Right lobe of liver (tissue), 6 donors: Measurements from ENCODE around the gene DNAH17. TPM values are rescaled to one million over a fixed set of nuclear protein-coding genes. Genes with fewer than 3 reads are reported as not detected.

Experiments
- ATAC-seq, 4 donors: fragments of 200-7000 bp; cut with Tn5 transposase; one replicate each; pipeline ENCODE4 v1.9.1; 2020; ENCODE audit warnings: mild to moderate bottlenecking in 4 of 4, moderate library complexity in 4 of 4
- DNase-seq, 3 donors: peaks; one replicate each; pipeline ENCODE4 v3.0.0-alpha.2; 2020
- H3K27ac ChIP-seq, 3 donors: fragments of 200-600 bp; one replicate each; pipeline ENCODE4 v1.8.0; 2022
- H3K27me3 ChIP-seq, 2 donors: fragments of 200-600 bp; one replicate each; pipeline ENCODE4 v1.8.0; 2022
- H3K36me3 ChIP-seq, 4 donors: fragments of 200-600 bp; sonication (generic) in 1 of 4; one replicate each; pipeline versions ENCODE4 v1.5.1 to v1.8.0; 2017 to 2022; ENCODE audit warnings: control low read depth in 1 of 4
- H3K4me1 ChIP-seq, 4 donors: fragments of 200-600 bp; sonication (generic) in 1 of 4; one replicate each; pipeline versions ENCODE4 v1.5.1 to v1.8.0; 2017 to 2022; ENCODE audit warnings: control low read depth in 1 of 4
- H3K4me3 ChIP-seq, 3 donors: fragments of 200-600 bp; one replicate each; pipeline ENCODE4 v1.8.0; 2022
- H3K9me3 ChIP-seq, 4 donors: fragments of 200-600 bp; sonication (generic) in 1 of 4; one replicate each; pipeline versions ENCODE4 v1.5.1 to v1.8.0; 2017 to 2022; ENCODE audit warnings: control low read depth in 1 of 4
- POLR2A ChIP-seq: fragments of 450-650 bp; IDR thresholded peaks from one replicate; pipeline ENCODE4 v1.6.1; 2017; ENCODE audit warnings: antibody characterized with exemption, mild to moderate bottlenecking
- WGBS: methylation state at CpG from one replicate; pipeline ENCODE4 v1.1.6; 2018; ENCODE audit warnings: low coverage, low lambda C conversion rate; ENCODE audit not compliant: insufficient coverage; ENCODE audit errors: missing lambda C conversion rate; 5-methylcytosine and 5-hydroxymethylcytosine counted together
- intact Hi-C, 2 donors: fragments of 100-400 bp; cut with DNase I; formaldehyde crosslinking; loops; one replicate each; pipeline versions ENCODE4 v1.11.2 to v1.14.1; 2022
- total RNA-seq, 6 experiments: library from RNA; depleted of rRNA in 2 of 6; stranded (reverse); fragments of >200 nt in 2 of 6; fragmentation: NEBNext Ultra II Directional in 3 of 6; extraction: Animal tissue kit (Norgen Biotek cat#: 25700) in 3 of 6; gene quantifications; one replicate each; pipeline versions ENCODE4 v1.1.0 to v1.2.4, GENCODE V29; 2016 to 2023
- TF ChIP-seq, protein P1 (sequence below), 4 donors: fragments of 200-600 bp in 3 of 4; fragments of 450-650 bp in 1 of 4; IDR thresholded peaks; one replicate each; pipeline versions ENCODE4 v1.5.1 to v1.8.0; 2016 to 2022; ENCODE audit warnings: antibody characterized with exemption in 4 of 4, mild to moderate bottlenecking in 2 of 4
- donor health status: DM: no; HTN: yes; CAD: no.
- donor health status: DM: no; HTN: no; CAD: no.
- donor health status: DM: no; HTN: no; CAD: no.
- donor health status: DM: no; HTN: yes; CAD: no.
- donor health status: DM: no; HTN: yes; CAD: no.

Gene DNAH17
- total RNA-seq, 6 experiments from 2014 or later, result 0.04 TPM; not detected in 5

DNA sequence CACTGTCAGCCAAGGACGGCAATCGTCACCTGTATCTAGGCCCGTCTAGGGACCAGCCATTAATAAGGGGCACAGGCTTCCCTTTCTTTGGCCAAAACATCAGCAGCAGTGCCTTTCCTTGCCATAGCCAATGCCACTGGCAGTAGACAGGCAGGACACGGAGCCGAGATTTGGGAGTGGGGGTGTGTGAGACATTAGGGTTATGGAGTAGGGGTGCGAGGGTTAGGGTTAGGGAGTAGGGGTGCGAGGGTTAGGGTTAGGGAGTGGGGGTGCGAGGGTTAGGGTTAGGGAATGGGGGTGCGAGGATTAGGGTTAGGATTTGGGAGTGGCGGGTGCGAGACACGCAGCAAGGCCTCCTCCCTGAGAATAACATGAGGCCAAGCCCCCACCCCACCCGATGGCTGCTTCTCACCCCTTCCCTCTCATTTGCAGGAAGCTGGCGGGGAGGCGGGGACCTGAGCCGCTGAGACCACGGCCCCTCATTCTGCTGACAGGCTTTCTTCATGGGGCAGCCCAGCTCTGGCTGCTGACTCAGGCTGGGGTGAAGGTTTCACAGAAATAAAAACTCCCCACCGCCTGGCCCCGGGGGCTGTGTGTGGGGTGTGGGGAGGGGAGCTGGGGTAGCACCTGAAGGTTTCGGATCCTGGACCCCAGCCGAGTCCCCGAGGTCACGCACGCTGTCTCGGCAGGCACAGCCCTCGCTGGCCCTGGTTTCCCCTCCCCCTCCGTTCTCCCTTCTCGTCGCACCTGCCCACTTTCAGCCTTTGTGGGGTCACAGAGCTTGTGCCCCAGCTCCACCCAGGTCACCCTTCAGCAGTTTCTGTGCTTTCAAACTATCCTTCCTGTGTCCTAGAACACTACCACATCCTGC is 104.9 kb downstream of the DNAH17 start:
- TF ChIP-seq, protein P1, sequence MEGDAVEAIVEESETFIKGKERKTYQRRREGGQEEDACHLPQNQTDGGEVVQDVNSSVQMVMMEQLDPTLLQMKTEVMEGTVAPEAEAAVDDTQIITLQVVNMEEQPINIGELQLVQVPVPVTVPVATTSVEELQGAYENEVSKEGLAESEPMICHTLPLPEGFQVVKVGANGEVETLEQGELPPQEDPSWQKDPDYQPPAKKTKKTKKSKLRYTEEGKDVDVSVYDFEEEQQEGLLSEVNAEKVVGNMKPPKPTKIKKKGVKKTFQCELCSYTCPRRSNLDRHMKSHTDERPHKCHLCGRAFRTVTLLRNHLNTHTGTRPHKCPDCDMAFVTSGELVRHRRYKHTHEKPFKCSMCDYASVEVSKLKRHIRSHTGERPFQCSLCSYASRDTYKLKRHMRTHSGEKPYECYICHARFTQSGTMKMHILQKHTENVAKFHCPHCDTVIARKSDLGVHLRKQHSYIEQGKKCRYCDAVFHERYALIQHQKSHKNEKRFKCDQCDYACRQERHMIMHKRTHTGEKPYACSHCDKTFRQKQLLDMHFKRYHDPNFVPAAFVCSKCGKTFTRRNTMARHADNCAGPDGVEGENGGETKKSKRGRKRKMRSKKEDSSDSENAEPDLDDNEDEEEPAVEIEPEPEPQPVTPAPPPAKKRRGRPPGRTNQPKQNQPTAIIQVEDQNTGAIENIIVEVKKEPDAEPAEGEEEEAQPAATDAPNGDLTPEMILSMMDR (IDR thresholded peaks at IDR 0.05), result no peak
- TF ChIP-seq POLR2A, result no peak
- intact Hi-C loops, result no loop called here
- Histone ChIP-seq H3K4me1 (peaks cover 0 to 2% (median 0%) of the 10 kb centered on the region in 4 donors), H3K36me3 (no peaks in the 10 kb centered on the region), H3K9me3 (no peaks in the 10 kb centered on the region), H3K4me3 (no peak overlapping the region), H3K27ac (no peak overlapping the region), H3K27me3 (no peaks in the 10 kb centered on the region)
- DNase-seq (no peak), ATAC-seq (no peak)
- WGBS, result 82% methylated on average over 14 of the region's 29 CpGs

- Histone ChIP-seq H3K9me3 (no peaks in the 10 kb centered on the region), H3K4me1 (peaks cover 0 to 2% (median 0%) of the 10 kb centered on the region in 4 donors), H3K27me3 (no peaks in the 10 kb centered on the region), H3K4me3 (no peak overlapping the region), H3K27ac (no peak overlapping the region), H3K36me3 (no peaks in the 10 kb centered on the region)
- TF ChIP-seq, protein P1 (IDR thresholded peaks at IDR 0.05), result no peak
- no peak for TF ChIP-seq POLR2A
- DNase-seq (no peak), ATAC-seq (peak in 1 of 4 donors; percentile 17)
- intact Hi-C loops, result no loop called here
- WGBS, result 93% methylated on average over 12 of the region's 12 CpGs
These were observed 105.6 kb downstream of the DNAH17 start for GRCh38 chr17:78471635-78472034.

GRCh38 chr17:78469443-78469842 is 107.8 kb downstream of the DNAH17 start:
- intact Hi-C loops, result no loop called here
- ATAC-seq, result no peak
- WGBS, result 88% methylated on average over 7 of the region's 7 CpGs

DNA sequence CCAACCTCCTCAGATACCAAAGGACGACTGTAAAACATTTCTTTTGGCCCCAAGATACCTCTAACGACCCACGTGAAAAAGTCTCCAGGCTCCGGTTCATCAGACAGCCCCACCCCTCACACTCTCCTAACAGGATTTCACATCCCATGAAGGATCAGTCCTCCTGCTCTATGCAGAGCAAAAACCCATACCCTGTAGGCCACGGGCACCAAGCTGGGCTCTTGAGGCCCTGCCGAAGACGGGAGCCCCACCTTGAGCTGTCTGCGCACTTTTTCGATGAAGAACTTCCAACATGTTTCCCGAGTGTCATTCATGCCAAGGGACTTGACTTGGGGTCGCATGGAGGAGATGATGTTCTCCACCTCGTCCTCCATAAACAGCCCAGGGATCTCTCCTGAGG is 108.8 kb downstream of the DNAH17 start:
- DNase-seq (no peak), ATAC-seq (no peak)
- no peaks in the 10 kb centered on the region for H3K27me3 ChIP-seq
- TF ChIP-seq, protein P1 (IDR thresholded peaks at IDR 0.05), result no peak
- no peak for TF ChIP-seq POLR2A
- 66% methylated on average over 12 of the region's 12 CpGs for WGBS
- no peak overlapping the region for H3K27ac ChIP-seq
- peaks cover 0 to 2% (median 0%) of the 10 kb centered on the region in 4 donors for H3K4me1 ChIP-seq
- intact Hi-C loops, result no loop called here
- H3K9me3 ChIP-seq, result no peaks in the 10 kb centered on the region
- no peaks in the 10 kb centered on the region for H3K36me3 ChIP-seq
- H3K4me3 ChIP-seq, result no peak overlapping the region

More at GRCh38 chr17:78469443-78469842, 107.8 kb downstream of the DNAH17 start:
- H3K9me3 ChIP-seq, result no peaks in the 10 kb centered on the region
- TF ChIP-seq POLR2A, result no peak
- TF ChIP-seq, protein P1 (IDR thresholded peaks at IDR 0.05), result no peak
- no peak overlapping the region for H3K27ac ChIP-seq
- H3K4me1 ChIP-seq, result peaks cover 0 to 2% (median 0%) of the 10 kb centered on the region in 4 donors
- no peak overlapping the region for H3K4me3 ChIP-seq
- no peaks in the 10 kb centered on the region for H3K27me3 ChIP-seq
- no peaks in the 10 kb centered on the region for H3K36me3 ChIP-seq
- no peak for DNase-seq
